Kidney (tissue), 14 donors: ENCODE results near the gene ADORA2A. TPM values are rescaled to one million over a fixed set of nuclear protein-coding genes. Genes with fewer than 3 reads are reported as not detected.

Experiments used
- DNase-seq, 5 donors: peaks; one replicate each; pipeline ENCODE4 v3.0.0-alpha.2; 2013 to 2020
- FAIRE-seq: peaks from 2 replicates; lab custom pipeline; 2012; peaks lifted over from hg19 to GRCh38; lab: Jason Lieb, UNC
- H3K27ac ChIP-seq, 2 donors: one replicate each; pipeline ENCODE4 v1.7.0; 2013; ENCODE audit warnings: low read depth in 2 of 2, low read length in 2 of 2, inconsistent platforms in 1 of 2
- H3K27me3 ChIP-seq: one replicate; pipeline ENCODE4 v1.7.1; 2013; ENCODE audit warnings: low read length, inconsistent platforms; ENCODE audit not compliant: control insufficient read depth, insufficient read depth
- H3K36me3 ChIP-seq, 3 donors: one replicate each; pipeline versions ENCODE4 v1.7.0 to v1.7.1; 2013; ENCODE audit warnings: low read length in 3 of 3, control low read depth in 1 of 3, inconsistent platforms in 1 of 3; ENCODE audit not compliant: insufficient read depth in 3 of 3, control insufficient read depth in 2 of 3
- H3K4me1 ChIP-seq, 3 donors: one replicate each; pipeline versions ENCODE4 v1.7.0 to v1.7.1; 2013; ENCODE audit warnings: low read length in 3 of 3, inconsistent platforms in 1 of 3, low read depth in 1 of 3; ENCODE audit not compliant: control insufficient read depth in 2 of 3, insufficient read depth in 2 of 3
- H3K4me3 ChIP-seq, 3 donors: one replicate each; pipeline versions ENCODE4 v1.7.0 to v1.8.1; 2013; ENCODE audit warnings: low read length in 3 of 3, control low read depth in 1 of 3, inconsistent platforms in 1 of 3
- H3K9ac ChIP-seq, 3 donors: one replicate each; pipeline versions ENCODE4 v1.7.0 to v1.7.1; 2013; ENCODE audit warnings: low read length in 3 of 3, control low read depth in 1 of 3, inconsistent platforms in 1 of 3
- H3K9me3 ChIP-seq, 3 donors: one replicate each; pipeline versions ENCODE4 v1.7.0 to v1.7.1; 2013; ENCODE audit warnings: low read length in 3 of 3, control low read depth in 1 of 3, inconsistent platforms in 1 of 3; ENCODE audit not compliant: control insufficient read depth in 2 of 3, insufficient read depth in 1 of 3
- intact Hi-C: fragments of 100-400 bp; cut with DNase I; formaldehyde crosslinking; loops from one replicate; pipeline ENCODE4 v1.11.1; 2022
- polyA plus RNA-seq: library from polyadenylated mRNA; stranded (reverse); fragments of 350-450 nt; fragmentation: Illumina TruSeq; extraction: RNeasy Lipid Tissue Mini Kit (QIAGEN cat#74804); gene quantifications from one replicate; pipeline ENCODE4 v1.2.3, GENCODE V29; 2014; ENCODE audit warnings: low read depth, low replicate concordance; ENCODE audit not compliant: insufficient read depth
- total RNA-seq: library from RNA; stranded (reverse); fragmentation: NEBNext Ultra II Directional; extraction: Animal tissue kit (Norgen Biotek cat#: 25700); gene quantifications from one replicate; pipeline ENCODE4 v1.2.1, GENCODE V29; 2021
- TF ChIP-seq, protein P1 (sequence below): IDR thresholded peaks from 3 replicates; pipeline ENCODE4 v1.5.1; 2012; ENCODE audit warnings: mild to moderate bottlenecking, moderate library complexity, borderline replicate concordance; ENCODE audit not compliant: insufficient read depth; ENCODE audit errors: extremely low read depth
- donor health status: control.
- donor health status: control.
- donor health status: control.
- donor health status: control.
- donor health status: control.
- donor health status: DM: yes; HTN: yes; CAD: no.
- donor health status: Normal renal cell carcinoma (clear cell type).

The ADORA2A gene
- total and polyA plus RNA-seq, 2 donors from 2014 or later, result 6.1 to 6.9 TPM

GRCh38 chr22:24417901-24418641 lies 9.3 kb upstream of the ADORA2A start:
- peaks cover 0 to 11% (median 5%) of the 10 kb centered on the region in 3 donors for H3K4me1 ChIP-seq
- DNase-seq, result peak in 3 of 5 donors; percentile 58 to 68 (median 67)
- no peaks in the 10 kb centered on the region for H3K27me3 ChIP-seq
- H3K27ac ChIP-seq, result no peak overlapping the region
- no peak overlapping the region for H3K9ac ChIP-seq
- peaks cover 0 to 11% (median 4%) of the 10 kb centered on the region in 3 donors for H3K36me3 ChIP-seq
- no peaks in the 10 kb centered on the region for H3K9me3 ChIP-seq
- intact Hi-C loops, result no loop called here
- no peak for FAIRE-seq
- no peak overlapping the region for H3K4me3 ChIP-seq
- TF ChIP-seq, protein P1, sequence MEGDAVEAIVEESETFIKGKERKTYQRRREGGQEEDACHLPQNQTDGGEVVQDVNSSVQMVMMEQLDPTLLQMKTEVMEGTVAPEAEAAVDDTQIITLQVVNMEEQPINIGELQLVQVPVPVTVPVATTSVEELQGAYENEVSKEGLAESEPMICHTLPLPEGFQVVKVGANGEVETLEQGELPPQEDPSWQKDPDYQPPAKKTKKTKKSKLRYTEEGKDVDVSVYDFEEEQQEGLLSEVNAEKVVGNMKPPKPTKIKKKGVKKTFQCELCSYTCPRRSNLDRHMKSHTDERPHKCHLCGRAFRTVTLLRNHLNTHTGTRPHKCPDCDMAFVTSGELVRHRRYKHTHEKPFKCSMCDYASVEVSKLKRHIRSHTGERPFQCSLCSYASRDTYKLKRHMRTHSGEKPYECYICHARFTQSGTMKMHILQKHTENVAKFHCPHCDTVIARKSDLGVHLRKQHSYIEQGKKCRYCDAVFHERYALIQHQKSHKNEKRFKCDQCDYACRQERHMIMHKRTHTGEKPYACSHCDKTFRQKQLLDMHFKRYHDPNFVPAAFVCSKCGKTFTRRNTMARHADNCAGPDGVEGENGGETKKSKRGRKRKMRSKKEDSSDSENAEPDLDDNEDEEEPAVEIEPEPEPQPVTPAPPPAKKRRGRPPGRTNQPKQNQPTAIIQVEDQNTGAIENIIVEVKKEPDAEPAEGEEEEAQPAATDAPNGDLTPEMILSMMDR, result no peak

DNA sequence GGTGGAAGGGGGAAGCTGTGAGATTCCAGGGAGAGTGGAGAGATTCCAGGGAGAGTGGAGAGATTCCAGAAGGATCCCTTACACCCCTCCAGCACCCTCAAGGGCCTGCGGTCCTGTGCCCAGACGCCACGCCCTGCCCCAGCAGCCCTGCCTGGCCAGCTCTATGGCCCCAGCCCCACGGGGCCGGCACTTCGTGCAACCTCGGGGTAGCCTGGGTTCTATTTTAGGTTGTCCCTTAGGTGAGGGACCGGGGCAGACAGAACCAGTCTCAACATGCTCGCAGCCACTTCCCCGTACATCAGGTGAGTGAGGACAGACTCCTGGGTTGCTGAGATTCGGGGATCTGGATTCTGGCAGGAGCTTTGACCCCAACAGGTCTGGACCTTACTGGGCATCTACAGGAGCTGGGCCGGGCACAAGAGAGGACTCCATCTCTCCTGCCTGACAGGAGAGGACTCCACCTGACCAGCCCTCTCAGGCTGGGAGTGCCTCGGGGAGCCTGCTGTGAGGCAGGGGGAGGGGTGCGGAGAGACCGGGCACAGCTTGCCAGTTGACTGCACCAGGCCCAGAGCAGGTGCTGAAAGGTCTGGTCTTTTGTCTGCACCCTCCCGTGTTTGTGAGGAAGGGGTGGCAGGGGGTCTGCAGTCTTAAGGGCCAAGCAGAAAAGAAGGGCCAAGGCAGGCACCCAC lies 8.5 kb upstream of the ADORA2A start:
- no peaks in the 10 kb centered on the region for H3K9me3 ChIP-seq

GRCh38 chr22:24419475-24419850 lies 7.9 kb upstream of the ADORA2A start:
- DNase-seq (peak in 1 of 5 donors; percentile 57), FAIRE-seq (no peak)
- peaks cover 0 to 11% (median under 1%) of the 10 kb centered on the region in 3 donors for H3K4me1 ChIP-seq
- peaks cover 0 to 11% (median 4%) of the 10 kb centered on the region in 3 donors for H3K36me3 ChIP-seq
- intact Hi-C loops, result no loop called here
- no peak overlapping the region for H3K9ac ChIP-seq
- TF ChIP-seq, protein P1, result no peak
- no peaks in the 10 kb centered on the region for H3K27me3 ChIP-seq
- no peak overlapping the region for H3K27ac ChIP-seq
- H3K4me3 ChIP-seq, result no peak overlapping the region
- H3K9me3 ChIP-seq, result no peaks in the 10 kb centered on the region

More for the DNA sequence above, 8.5 kb upstream of the ADORA2A start:
- Histone ChIP-seq H3K27ac (no peak overlapping the region), H3K27me3 (no peaks in the 10 kb centered on the region), H3K36me3 (peaks cover 0 to 11% (median 4%) of the 10 kb centered on the region in 3 donors), H3K4me1 (peaks cover 0 to 11% (median 5%) of the 10 kb centered on the region in 3 donors), H3K4me3 (no peak overlapping the region), H3K9ac (no peak overlapping the region)
- no peak for FAIRE-seq
- TF ChIP-seq, protein P1, result no peak
- intact Hi-C loops, result no loop called here
- peak in 1 of 5 donors; percentile 76 for DNase-seq
